ENCODE measurements around the gene AGBL4.

The AGBL4 gene

DNA sequence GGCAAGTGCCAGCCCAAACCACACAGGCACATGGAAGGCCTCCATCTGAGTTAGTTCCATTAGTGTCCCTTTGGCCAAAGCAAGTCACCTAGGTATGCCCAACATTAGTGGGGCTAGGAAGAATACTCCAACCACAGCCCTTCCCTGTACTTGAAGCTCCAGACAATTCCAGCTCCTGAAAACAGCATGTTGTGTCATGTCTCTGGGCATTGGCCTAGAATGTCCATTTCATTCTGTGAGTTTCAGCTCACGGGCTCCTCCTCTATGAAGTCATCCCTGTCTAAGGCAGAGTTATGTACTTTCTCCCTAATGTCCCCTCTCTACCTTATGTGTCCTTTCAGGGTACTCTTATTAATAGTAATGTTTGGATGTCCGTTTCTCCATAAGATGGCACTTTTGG, 1455.3 kb downstream of the AGBL4 start:
- Histone ChIP-seq H3K27ac (no peak overlapping the region), H3K9ac (ENCODE audit: insufficient read length) (no peak overlapping the region), H3K4me3 (no peak overlapping the region), H3K9me3 (ENCODE audit: low read depth, low read length) (no peaks in the 10 kb centered on the region), H3K36me3 (ENCODE audit: insufficient read depth, low read length) (no peaks in the 10 kb centered on the region)
- TF ChIP-seq EZH2 (IDR thresholded peaks at IDR 0.05) (no peak), POLR2AphosphoS5 (IDR thresholded peaks at IDR 0.05; ENCODE audit: borderline replicate concordance, low read depth, low read length) (no peak), FOXP2 (optimal IDR thresholded peaks at IDR 0.05; ENCODE audit: control extremely low read depth, extremely low read length, insufficient read depth) (no peak)
- no peak for DNase-seq (ENCODE audit: low read depth, low spot score)

DNA sequence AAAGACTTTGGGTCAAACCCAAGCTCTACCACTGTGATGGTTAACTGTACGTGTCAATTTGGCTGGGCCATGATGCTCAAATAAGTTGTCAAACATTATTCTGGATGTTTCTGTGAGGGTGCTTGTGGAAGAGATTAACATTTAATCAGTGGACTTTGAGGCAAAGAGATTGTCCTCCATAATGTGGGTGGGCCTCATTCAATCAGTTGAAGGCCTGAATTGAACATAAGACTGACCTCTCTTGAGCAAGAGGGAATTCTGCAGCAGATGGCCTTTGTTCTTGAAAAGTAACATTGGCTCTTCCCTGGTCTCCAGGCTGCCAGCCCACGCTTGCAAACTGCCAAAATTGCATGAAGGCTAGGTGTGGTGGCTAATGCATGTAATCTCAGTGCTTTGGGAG, 1457.3 kb downstream of the AGBL4 start:
- H3K4me3 ChIP-seq = no peak overlapping the region

DNA sequence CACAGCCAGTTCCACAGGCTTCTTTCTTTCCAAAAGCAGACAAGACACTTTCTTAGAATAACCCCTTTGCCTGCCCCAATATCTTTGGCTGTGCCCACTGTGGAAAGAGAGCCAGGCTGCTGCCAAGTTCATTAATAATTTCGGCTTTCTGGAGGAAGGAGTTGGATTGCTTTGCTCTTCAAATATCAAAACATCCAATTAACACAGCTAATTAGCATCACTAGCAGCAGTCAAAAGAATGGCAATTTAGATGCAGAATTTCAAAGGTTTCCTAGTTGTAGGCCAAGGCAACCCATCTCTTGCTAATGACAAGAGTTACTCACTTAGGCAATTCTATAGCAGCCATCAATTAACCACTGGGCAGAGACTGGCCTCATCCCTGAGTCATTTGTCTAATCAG, 1460.7 kb downstream of the AGBL4 start:
- H3K27ac ChIP-seq = no peak overlapping the region
- DNase-seq (ENCODE audit: low read depth, low spot score) = no peak
- no peaks in the 10 kb centered on the region for H3K36me3 ChIP-seq (ENCODE audit: insufficient read depth, low read length)
- TF ChIP-seq FOXP2 (optimal IDR thresholded peaks at IDR 0.05; ENCODE audit: control extremely low read depth, extremely low read length, insufficient read depth) (no peak), POLR2AphosphoS5 (IDR thresholded peaks at IDR 0.05; ENCODE audit: borderline replicate concordance, low read depth, low read length) (no peak), EZH2 (IDR thresholded peaks at IDR 0.05) (no peak)
- no peaks in the 10 kb centered on the region for H3K9me3 ChIP-seq (ENCODE audit: low read depth, low read length)
- no peak overlapping the region for H3K4me3 ChIP-seq
- no peak overlapping the region for H3K9ac ChIP-seq (ENCODE audit: insufficient read length)

More for the DNA sequence above, 1457.3 kb downstream of the AGBL4 start:
- Histone ChIP-seq H3K9ac (ENCODE audit: insufficient read length) (no peak overlapping the region), H3K27ac (no peak overlapping the region), H3K36me3 (ENCODE audit: insufficient read depth, low read length) (no peaks in the 10 kb centered on the region), H3K9me3 (ENCODE audit: low read depth, low read length) (no peaks in the 10 kb centered on the region)
- no peak for TF ChIP-seq FOXP2 (optimal IDR thresholded peaks at IDR 0.05; ENCODE audit: control extremely low read depth, extremely low read length, insufficient read depth)
- TF ChIP-seq POLR2AphosphoS5 (IDR thresholded peaks at IDR 0.05; ENCODE audit: borderline replicate concordance, low read depth, low read length) = no peak
- no peak for TF ChIP-seq EZH2 (IDR thresholded peaks at IDR 0.05)
- no peak for DNase-seq (ENCODE audit: low read depth, low spot score)

DNA sequence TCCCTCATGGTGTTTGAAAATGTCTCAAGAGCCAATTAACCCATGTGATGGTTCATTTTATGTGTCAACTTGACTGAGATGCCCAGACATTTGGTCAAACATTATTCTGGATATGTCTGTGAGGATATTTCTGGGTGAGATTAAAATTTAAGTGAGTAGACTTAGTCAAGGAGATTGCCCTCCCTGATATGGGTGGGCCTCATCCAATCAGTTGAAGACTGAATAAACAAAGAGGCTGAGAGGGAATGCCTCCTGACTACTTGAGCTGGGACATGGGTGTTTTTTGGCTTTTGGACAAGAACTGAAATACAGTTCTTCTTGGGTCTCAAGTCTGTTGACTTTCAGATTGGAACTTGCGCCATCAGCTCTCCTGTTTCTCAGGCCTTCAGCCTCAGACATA, 1462.3 kb downstream of the AGBL4 start:
- TF ChIP-seq POLR2AphosphoS5 (IDR thresholded peaks at IDR 0.05; ENCODE audit: borderline replicate concordance, low read depth, low read length) (no peak), EZH2 (IDR thresholded peaks at IDR 0.05) (no peak), FOXP2 (optimal IDR thresholded peaks at IDR 0.05; ENCODE audit: control extremely low read depth, extremely low read length, insufficient read depth) (no peak)
- H3K9me3 ChIP-seq (ENCODE audit: low read depth, low read length) = no peaks in the 10 kb centered on the region

DNA sequence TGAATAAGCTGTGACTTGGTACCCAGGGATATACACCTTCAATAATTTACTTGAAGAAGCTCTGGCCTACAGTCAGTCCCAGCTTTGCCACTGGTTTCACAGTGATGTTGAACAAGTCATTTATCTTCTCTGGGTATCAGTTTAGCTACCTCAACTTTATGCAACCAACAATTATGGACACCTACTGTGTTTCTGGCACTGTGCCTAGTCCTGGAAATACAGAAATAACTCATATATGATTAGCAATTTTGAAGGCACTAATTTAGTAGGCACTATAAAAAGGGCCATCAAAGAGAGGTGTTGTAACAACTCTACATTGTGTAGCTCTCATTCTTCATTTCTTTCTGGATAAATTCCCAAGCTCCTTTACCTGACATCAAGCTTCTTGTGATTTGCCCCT, 1463.2 kb downstream of the AGBL4 start:
- Histone ChIP-seq H3K27ac (no peak overlapping the region), H3K36me3 (ENCODE audit: insufficient read depth, low read length) (no peaks in the 10 kb centered on the region), H3K4me3 (no peak overlapping the region), H3K9me3 (ENCODE audit: low read depth, low read length) (no peaks in the 10 kb centered on the region), H3K9ac (ENCODE audit: insufficient read length) (no peak overlapping the region)
- no peak for TF ChIP-seq EZH2 (IDR thresholded peaks at IDR 0.05)
- DNase-seq (ENCODE audit: low read depth, low spot score) = no peak

More for the DNA sequence above, 1462.3 kb downstream of the AGBL4 start:
- no peak for DNase-seq (ENCODE audit: low read depth, low spot score)
- no peaks in the 10 kb centered on the region for H3K36me3 ChIP-seq (ENCODE audit: insufficient read depth, low read length)
- H3K27ac ChIP-seq = no peak overlapping the region
- no peak overlapping the region for H3K4me3 ChIP-seq
- no peak overlapping the region for H3K9ac ChIP-seq (ENCODE audit: insufficient read length)

DNA sequence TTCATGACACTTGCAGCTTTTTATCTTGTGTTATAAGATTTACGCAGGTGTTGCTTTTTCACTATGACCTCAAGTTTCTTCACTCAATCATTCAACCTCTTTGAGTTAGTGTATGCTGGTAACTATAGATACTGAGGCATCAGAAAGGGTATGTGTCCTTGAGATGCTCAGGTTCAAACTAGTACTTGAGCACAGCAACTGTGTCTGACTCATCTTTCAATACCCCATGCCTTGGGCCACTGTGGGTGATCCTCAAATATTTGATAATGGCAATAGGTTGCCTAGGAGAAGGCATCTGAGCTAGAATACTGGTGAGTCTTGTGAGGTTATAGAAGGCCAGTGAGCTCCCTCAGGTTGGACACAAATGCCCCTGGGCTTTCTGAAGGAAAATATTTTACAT, 1463.6 kb downstream of the AGBL4 start:
- Histone ChIP-seq H3K9me3 (ENCODE audit: low read depth, low read length) (no peaks in the 10 kb centered on the region), H3K36me3 (ENCODE audit: insufficient read depth, low read length) (no peaks in the 10 kb centered on the region), H3K4me3 (no peak overlapping the region), H3K27ac (no peak overlapping the region), H3K9ac (ENCODE audit: insufficient read length) (no peak overlapping the region)
- DNase-seq (ENCODE audit: low read depth, low spot score) = no peak
- TF ChIP-seq FOXP2 (optimal IDR thresholded peaks at IDR 0.05; ENCODE audit: control extremely low read depth, extremely low read length, insufficient read depth) = no peak
- TF ChIP-seq POLR2AphosphoS5 (IDR thresholded peaks at IDR 0.05; ENCODE audit: borderline replicate concordance, low read depth, low read length) = no peak
- TF ChIP-seq EZH2 (IDR thresholded peaks at IDR 0.05) = no peak

DNA sequence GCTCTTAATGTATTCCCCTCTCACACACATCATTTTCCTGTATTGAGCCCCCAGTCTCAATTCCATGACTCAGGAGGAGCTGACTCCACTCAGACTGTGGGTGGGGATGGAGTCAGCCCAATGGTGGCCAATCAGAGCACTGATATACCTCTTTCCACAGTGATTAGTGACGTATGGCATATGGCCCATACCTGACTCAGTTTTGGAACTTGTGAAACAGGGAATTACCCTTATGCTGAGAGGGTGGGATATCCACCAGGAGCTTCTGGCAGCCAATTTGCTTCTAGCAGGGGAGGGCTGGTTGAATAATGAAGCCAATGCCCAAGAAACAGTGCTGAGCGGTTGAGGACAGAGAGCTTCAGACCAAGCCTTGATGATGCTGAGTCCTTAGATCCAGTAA, 1465.4 kb downstream of the AGBL4 start:
- no peak overlapping the region for H3K27ac ChIP-seq
- TF ChIP-seq FOXP2 (optimal IDR thresholded peaks at IDR 0.05; ENCODE audit: control extremely low read depth, extremely low read length, insufficient read depth) (no peak), POLR2AphosphoS5 (IDR thresholded peaks at IDR 0.05; ENCODE audit: borderline replicate concordance, low read depth, low read length) (no peak), EZH2 (IDR thresholded peaks at IDR 0.05) (no peak)
- no peaks in the 10 kb centered on the region for H3K36me3 ChIP-seq (ENCODE audit: insufficient read depth, low read length)
- DNase-seq (ENCODE audit: low read depth, low spot score) = no peak
- no peak overlapping the region for H3K9ac ChIP-seq (ENCODE audit: insufficient read length)
- H3K9me3 ChIP-seq (ENCODE audit: low read depth, low read length) = no peaks in the 10 kb centered on the region
- no peak overlapping the region for H3K4me3 ChIP-seq

DNA sequence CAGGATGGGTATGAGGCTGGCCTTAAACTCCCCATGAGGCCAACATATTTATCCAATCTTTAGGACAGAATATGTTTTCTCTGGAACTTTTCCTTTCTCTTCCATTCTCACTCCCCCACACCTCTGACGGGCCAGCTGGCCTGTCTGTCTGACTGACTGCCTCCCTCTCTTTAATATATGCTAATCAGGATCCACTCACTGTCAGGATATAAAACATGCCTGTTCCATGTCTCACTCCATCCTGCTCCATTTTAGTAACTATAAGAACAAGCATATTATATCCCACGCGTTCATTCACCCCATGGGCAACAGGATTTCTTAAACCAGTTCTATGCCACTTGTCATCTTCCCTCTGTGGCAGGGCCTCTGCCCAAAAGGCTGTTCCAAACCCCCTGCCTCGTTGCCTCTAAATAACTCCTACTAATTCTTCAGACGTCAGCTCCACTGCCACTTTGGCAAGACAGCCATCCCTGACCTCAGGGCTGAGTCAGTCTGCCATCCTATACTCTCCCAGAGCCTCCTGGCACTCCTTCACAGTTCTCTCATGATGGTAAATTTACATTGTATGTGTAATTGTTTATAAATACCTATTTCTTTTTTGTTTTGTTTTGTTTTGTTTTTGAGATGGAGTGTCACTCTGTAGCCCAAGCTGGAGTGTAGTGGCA, 1467.4 kb downstream of the AGBL4 start:
- Histone ChIP-seq H3K4me3 (no peak overlapping the region), H3K36me3 (ENCODE audit: insufficient read depth, low read length) (no peaks in the 10 kb centered on the region), H3K9me3 (ENCODE audit: low read depth, low read length) (no peaks in the 10 kb centered on the region), H3K27ac (no peak overlapping the region), H3K9ac (ENCODE audit: insufficient read length) (no peak overlapping the region)
- TF ChIP-seq EZH2 (IDR thresholded peaks at IDR 0.05) = no peak
- no peak for TF ChIP-seq FOXP2 (optimal IDR thresholded peaks at IDR 0.05; ENCODE audit: control extremely low read depth, extremely low read length, insufficient read depth)
- TF ChIP-seq POLR2AphosphoS5 (IDR thresholded peaks at IDR 0.05; ENCODE audit: borderline replicate concordance, low read depth, low read length) = no peak
- no peak for DNase-seq (ENCODE audit: low read depth, low spot score)

DNA sequence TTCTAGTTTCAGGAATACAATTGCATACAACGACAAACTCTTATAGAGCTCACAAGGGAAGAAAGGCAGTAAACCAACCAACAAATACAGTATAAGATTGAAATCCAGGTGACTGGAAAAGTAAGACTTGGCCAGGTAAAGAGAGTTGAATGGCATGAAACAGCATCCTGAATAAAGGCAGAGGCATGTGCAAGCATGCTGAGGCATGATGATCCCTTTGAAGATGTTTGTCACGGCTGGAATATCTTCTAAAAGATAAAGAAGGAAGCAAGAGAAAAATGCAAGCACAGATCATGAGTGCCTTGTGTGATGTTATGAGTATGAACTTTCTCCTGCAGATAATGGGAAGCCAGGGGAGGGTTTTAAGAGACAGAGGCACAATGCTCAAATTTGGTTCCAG, 1468.5 kb downstream of the AGBL4 start:
- no peak for DNase-seq (ENCODE audit: low read depth, low spot score)

More for the DNA sequence above, 1468.5 kb downstream of the AGBL4 start:
- Histone ChIP-seq H3K27ac (no peak overlapping the region), H3K9me3 (ENCODE audit: low read depth, low read length) (no peaks in the 10 kb centered on the region), H3K4me3 (no peak overlapping the region), H3K36me3 (ENCODE audit: insufficient read depth, low read length) (no peaks in the 10 kb centered on the region), H3K9ac (ENCODE audit: insufficient read length) (no peak overlapping the region)
- TF ChIP-seq FOXP2 (optimal IDR thresholded peaks at IDR 0.05; ENCODE audit: control extremely low read depth, extremely low read length, insufficient read depth) = no peak
- TF ChIP-seq EZH2 (IDR thresholded peaks at IDR 0.05) = no peak
- no peak for TF ChIP-seq POLR2AphosphoS5 (IDR thresholded peaks at IDR 0.05; ENCODE audit: borderline replicate concordance, low read depth, low read length)

Data from SK-N-MC (cell line).